Esophagus squamous epithelium (tissue), 4 donors: Measurements from ENCODE around the gene DUSP8.

ENCODE experiments used
- POLR2A ChIP-seq, 4 donors: fragments of 450-650 bp; IDR thresholded peaks; one replicate each; pipeline ENCODE4 v1.6.1; 2017; ENCODE audit warnings: antibody characterized with exemption in 4 of 4, mild to moderate bottlenecking in 4 of 4, moderate library complexity in 3 of 4
- TF ChIP-seq, protein P1 (sequence below), 6 experiments: fragments of 450-650 bp in 4 of 6; fragments of 200-600 bp in 2 of 6; sonication (generic) in 2 of 6; IDR thresholded peaks; one replicate each; pipeline ENCODE4 v1.5.1; 2016 to 2019; ENCODE audit warnings: antibody characterized with exemption in 6 of 6, mild to moderate bottlenecking in 4 of 6, moderate library complexity in 4 of 6

DNA sequence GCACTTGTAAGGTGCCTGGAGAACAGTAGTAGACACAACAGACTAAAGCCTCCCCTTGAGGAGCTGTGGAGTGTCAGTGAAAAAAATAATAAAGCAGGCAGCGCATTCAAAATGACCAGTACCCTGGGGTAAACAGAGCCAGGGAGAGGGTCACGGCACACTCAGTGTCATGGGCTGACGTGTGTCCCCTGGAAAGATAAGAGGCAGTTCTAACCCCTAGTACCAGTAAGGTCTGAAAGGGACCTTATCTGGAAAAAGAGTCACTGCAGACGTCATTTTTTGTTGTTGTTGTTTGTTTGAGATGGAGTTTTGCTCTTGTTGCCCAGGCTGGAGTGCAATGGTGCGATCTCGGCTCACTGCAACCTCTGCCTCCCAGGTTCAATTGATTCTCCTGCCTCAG lies 32.0 kb downstream of the DUSP8 start:
- TF ChIP-seq, protein P1, sequence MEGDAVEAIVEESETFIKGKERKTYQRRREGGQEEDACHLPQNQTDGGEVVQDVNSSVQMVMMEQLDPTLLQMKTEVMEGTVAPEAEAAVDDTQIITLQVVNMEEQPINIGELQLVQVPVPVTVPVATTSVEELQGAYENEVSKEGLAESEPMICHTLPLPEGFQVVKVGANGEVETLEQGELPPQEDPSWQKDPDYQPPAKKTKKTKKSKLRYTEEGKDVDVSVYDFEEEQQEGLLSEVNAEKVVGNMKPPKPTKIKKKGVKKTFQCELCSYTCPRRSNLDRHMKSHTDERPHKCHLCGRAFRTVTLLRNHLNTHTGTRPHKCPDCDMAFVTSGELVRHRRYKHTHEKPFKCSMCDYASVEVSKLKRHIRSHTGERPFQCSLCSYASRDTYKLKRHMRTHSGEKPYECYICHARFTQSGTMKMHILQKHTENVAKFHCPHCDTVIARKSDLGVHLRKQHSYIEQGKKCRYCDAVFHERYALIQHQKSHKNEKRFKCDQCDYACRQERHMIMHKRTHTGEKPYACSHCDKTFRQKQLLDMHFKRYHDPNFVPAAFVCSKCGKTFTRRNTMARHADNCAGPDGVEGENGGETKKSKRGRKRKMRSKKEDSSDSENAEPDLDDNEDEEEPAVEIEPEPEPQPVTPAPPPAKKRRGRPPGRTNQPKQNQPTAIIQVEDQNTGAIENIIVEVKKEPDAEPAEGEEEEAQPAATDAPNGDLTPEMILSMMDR (IDR thresholded peaks at IDR 0.05): no peak
- TF ChIP-seq POLR2A (IDR thresholded peaks at IDR 0.05): no peak
